HL-60 (cell line): ENCODE results near the gene SPA17.

Source experiments
- DNase-seq, 2 experiments: peaks; one replicate each; pipeline ENCODE4 v3.0.0-alpha.2; 2010 to 2020; ENCODE audit warnings: low read depth in 1 of 2, low spot score in 1 of 2
- H3K27ac ChIP-seq: fragments of 250-450 bp; sonication (Bioruptor Pico); replicated peaks from 2 replicates; pipeline ENCODE4 v1.5.1; 2020; ENCODE audit warnings: mild to moderate bottlenecking, moderate library complexity
- H3K27me3 ChIP-seq: fragments of 250-450 bp; sonication (Bioruptor Pico); 2 replicates; pipeline ENCODE4 v1.5.1; 2021; ENCODE audit warnings: mild to moderate bottlenecking, moderate library complexity; ENCODE audit not compliant: insufficient read depth, poor library complexity, severe bottlenecking
- H3K4me3 ChIP-seq: replicated peaks from 2 replicates; pipeline ENCODE4 v1.5.1; 2011; ENCODE audit warnings: mild to moderate bottlenecking, control low read depth, low read length; ENCODE audit not compliant: insufficient read depth
- GABPA ChIP-seq: IDR thresholded peaks from 2 replicates; pipeline ENCODE4 v1.6.1; 2012; ENCODE audit warnings: low read depth
- POLR2AphosphoS5 ChIP-seq: IDR thresholded peaks from 2 replicates; pipeline ENCODE4 v1.6.1; 2012; ENCODE audit warnings: low read depth
- SPI1 ChIP-seq: IDR thresholded peaks from 2 replicates; pipeline ENCODE4 v1.6.1; 2012; ENCODE audit warnings: low read depth, mild to moderate bottlenecking, borderline replicate concordance
- TF ChIP-seq, protein P1 (sequence below): IDR thresholded peaks from 2 replicates; pipeline ENCODE4 v1.6.1; 2012; ENCODE audit warnings: low read depth; ENCODE audit not compliant: insufficient replicate concordance
- TF ChIP-seq, protein P2 (sequence below): IDR thresholded peaks from one replicate; pipeline ENCODE4 v1.5.1; 2011; ENCODE audit warnings: low read length, control low read depth, inconsistent platforms; ENCODE audit not compliant: insufficient read depth

Gene SPA17

DNA sequence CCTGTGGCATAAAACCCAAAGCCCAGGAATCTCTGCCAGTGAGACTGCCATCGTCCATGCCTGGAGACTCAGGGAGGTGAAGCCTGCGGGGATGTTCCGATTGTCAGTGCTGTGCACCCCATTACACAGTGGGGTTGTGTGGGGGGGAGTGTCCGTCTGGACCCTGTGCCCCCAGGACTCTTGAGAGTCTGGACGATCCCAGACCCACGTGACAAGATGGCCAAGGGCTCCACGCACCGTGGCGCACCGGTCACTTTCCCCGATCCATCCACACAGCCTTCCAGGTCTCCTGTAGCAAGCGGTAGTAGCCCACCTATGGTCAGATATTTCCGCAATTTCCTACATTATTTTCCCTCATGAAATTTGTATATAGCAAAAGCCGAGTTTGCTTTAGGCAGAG is 45.1 kb downstream of the SPA17 start:
- Histone ChIP-seq H3K4me3 (no peak overlapping the region), H3K27me3 (peaks cover 39% of the 10 kb centered on the region), H3K27ac (no peak overlapping the region)
- DNase-seq, result no peak
- TF ChIP-seq, protein P1, sequence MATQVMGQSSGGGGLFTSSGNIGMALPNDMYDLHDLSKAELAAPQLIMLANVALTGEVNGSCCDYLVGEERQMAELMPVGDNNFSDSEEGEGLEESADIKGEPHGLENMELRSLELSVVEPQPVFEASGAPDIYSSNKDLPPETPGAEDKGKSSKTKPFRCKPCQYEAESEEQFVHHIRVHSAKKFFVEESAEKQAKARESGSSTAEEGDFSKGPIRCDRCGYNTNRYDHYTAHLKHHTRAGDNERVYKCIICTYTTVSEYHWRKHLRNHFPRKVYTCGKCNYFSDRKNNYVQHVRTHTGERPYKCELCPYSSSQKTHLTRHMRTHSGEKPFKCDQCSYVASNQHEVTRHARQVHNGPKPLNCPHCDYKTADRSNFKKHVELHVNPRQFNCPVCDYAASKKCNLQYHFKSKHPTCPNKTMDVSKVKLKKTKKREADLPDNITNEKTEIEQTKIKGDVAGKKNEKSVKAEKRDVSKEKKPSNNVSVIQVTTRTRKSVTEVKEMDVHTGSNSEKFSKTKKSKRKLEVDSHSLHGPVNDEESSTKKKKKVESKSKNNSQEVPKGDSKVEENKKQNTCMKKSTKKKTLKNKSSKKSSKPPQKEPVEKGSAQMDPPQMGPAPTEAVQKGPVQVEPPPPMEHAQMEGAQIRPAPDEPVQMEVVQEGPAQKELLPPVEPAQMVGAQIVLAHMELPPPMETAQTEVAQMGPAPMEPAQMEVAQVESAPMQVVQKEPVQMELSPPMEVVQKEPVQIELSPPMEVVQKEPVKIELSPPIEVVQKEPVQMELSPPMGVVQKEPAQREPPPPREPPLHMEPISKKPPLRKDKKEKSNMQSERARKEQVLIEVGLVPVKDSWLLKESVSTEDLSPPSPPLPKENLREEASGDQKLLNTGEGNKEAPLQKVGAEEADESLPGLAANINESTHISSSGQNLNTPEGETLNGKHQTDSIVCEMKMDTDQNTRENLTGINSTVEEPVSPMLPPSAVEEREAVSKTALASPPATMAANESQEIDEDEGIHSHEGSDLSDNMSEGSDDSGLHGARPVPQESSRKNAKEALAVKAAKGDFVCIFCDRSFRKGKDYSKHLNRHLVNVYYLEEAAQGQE, result no peak
- TF ChIP-seq GABPA, result no peak
- no peak for TF ChIP-seq POLR2AphosphoS5
- TF ChIP-seq, protein P2, sequence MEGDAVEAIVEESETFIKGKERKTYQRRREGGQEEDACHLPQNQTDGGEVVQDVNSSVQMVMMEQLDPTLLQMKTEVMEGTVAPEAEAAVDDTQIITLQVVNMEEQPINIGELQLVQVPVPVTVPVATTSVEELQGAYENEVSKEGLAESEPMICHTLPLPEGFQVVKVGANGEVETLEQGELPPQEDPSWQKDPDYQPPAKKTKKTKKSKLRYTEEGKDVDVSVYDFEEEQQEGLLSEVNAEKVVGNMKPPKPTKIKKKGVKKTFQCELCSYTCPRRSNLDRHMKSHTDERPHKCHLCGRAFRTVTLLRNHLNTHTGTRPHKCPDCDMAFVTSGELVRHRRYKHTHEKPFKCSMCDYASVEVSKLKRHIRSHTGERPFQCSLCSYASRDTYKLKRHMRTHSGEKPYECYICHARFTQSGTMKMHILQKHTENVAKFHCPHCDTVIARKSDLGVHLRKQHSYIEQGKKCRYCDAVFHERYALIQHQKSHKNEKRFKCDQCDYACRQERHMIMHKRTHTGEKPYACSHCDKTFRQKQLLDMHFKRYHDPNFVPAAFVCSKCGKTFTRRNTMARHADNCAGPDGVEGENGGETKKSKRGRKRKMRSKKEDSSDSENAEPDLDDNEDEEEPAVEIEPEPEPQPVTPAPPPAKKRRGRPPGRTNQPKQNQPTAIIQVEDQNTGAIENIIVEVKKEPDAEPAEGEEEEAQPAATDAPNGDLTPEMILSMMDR, result no peak
- TF ChIP-seq SPI1, result no peak

DNA sequence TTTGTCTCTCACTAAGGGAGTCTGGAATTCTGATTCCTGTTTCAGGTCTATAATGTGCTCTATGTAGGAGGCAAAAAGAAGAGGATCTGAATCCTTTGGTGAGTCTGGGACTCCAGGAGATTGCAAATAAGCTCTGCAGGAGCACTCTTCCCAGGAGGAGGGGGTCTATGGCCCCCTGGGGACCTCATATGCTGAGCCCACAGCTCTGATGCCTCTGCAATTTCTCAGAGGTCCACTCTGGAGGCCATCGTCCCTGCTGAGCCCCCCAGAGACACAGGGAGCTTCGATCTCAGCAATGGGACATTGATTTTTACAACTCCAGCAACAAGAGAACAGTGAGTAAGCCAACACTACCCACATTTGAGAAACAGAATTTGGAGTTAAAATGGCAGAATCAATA is 45.8 kb downstream of the SPA17 start:
- DNase-seq, result no peak
- peaks cover 39% of the 10 kb centered on the region for H3K27me3 ChIP-seq
- no peak overlapping the region for H3K4me3 ChIP-seq
- TF ChIP-seq, protein P2, result no peak
- TF ChIP-seq GABPA (no peak), POLR2AphosphoS5 (no peak), SPI1 (no peak)
- TF ChIP-seq, protein P1, result no peak
- no peak overlapping the region for H3K27ac ChIP-seq

DNA sequence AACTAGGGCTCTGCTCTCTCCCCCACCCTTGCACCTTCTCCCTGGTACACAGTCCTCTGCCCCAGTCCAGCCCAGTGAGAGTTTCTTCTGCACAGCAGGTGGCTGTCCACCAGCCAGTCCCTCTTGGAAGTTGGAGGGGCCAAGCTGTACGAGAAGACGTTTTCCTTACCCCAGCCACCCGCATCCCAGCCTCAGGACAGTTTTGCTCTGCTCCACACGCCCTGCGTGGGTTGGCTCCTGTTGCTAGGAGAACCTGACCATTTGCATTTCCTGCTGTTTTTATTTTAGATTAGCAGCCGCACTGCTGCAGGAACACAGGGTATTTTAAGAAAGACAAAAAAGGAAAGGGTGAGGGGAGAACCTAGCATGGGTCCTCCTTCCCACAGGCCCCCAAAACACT is 48.5 kb downstream of the SPA17 start:
- Histone ChIP-seq H3K27ac (no peak overlapping the region), H3K27me3 (peaks cover 30% of the 10 kb centered on the region), H3K4me3 (no peak overlapping the region)
- DNase-seq, result no peak
- TF ChIP-seq, protein P1, result no peak
- TF ChIP-seq, protein P2, result no peak
- TF ChIP-seq GABPA, result no peak
- no peak for TF ChIP-seq POLR2AphosphoS5
- no peak for TF ChIP-seq SPI1
